Spleen (tissue), 11 donors: Measurements from ENCODE around the gene ZFHX2. TPM values are rescaled to one million over a fixed set of nuclear protein-coding genes. Genes with fewer than 3 reads are reported as not detected.
A peak's percentile ranks its signal among the peaks of the same experiment; 100 is the strongest.

ENCODE experiments used
- DNase-seq: peaks from one replicate; pipeline ENCODE4 v3.0.0-alpha.2; 2020
- H3K27ac ChIP-seq, 8 donors: fragments of 200-600 bp; sonication (generic) in 7 of 8; 1 replicate in 4 of 8; 2 replicates in 4 of 8; pipeline versions ENCODE4 v1.5.0 to v1.8.0; 2016 to 2021; ENCODE audit warnings: inconsistent platforms in 4 of 8, mild to moderate bottlenecking in 4 of 8, moderate library complexity in 1 of 8
- H3K27me3 ChIP-seq, 7 donors: fragments of 200-600 bp; sonication (generic) in 6 of 7; replicated peaks in 1 of 7; 1 replicate in 4 of 7; 2 replicates in 3 of 7; pipeline versions ENCODE4 v1.5.0 to v1.8.0; 2016 to 2021; ENCODE audit warnings: inconsistent platforms in 3 of 7, mild to moderate bottlenecking in 1 of 7
- H3K36me3 ChIP-seq, 6 donors: fragments of 200-600 bp; sonication (generic) in 5 of 6; 1 replicate in 4 of 6; 2 replicates in 2 of 6; pipeline versions ENCODE4 v1.5.0 to v1.8.0; 2016 to 2021; ENCODE audit warnings: inconsistent platforms in 2 of 6
- H3K4me1 ChIP-seq, 6 donors: fragments of 200-600 bp; sonication (generic) in 5 of 6; 1 replicate in 3 of 6; 2 replicates in 3 of 6; pipeline versions ENCODE4 v1.5.0 to v1.8.0; 2016 to 2021; ENCODE audit warnings: inconsistent platforms in 3 of 6
- H3K4me3 ChIP-seq, 8 donors: fragments of 200-600 bp; sonication (generic) in 7 of 8; 1 replicate in 4 of 8; 2 replicates in 4 of 8; pipeline versions ENCODE4 v1.5.0 to v1.8.0; 2016 to 2021; ENCODE audit warnings: inconsistent platforms in 4 of 8, mild to moderate bottlenecking in 4 of 8, moderate library complexity in 2 of 8
- H3K9me3 ChIP-seq, 8 donors: fragments of 200-600 bp; sonication (generic) in 7 of 8; 1 replicate in 4 of 8; 2 replicates in 4 of 8; pipeline versions ENCODE4 v1.5.0 to v1.8.0; 2016 to 2021; ENCODE audit warnings: inconsistent platforms in 4 of 8
- POLR2A ChIP-seq, 3 donors: fragments of 450-650 bp; IDR thresholded peaks; one replicate each; pipeline ENCODE4 v1.5.1; 2017; ENCODE audit warnings: antibody characterized with exemption in 3 of 3, mild to moderate bottlenecking in 1 of 3
- POLR2AphosphoS5 ChIP-seq, 3 donors: sonication (generic); formaldehyde crosslinking; IDR thresholded peaks; one replicate each; pipeline ENCODE4 v1.5.1; 2017; ENCODE audit warnings: antibody characterized with exemption in 3 of 3
- WGBS, 5 donors: extraction: QIAGEN DNeasy Blood & Tissue Kit in 3 of 5; methylation state at CpG; one replicate each; pipeline versions ENCODE4 v1.1.5 to v1.1.7; 2013 to 2018; 5-methylcytosine and 5-hydroxymethylcytosine counted together
- intact Hi-C: fragments of 100-400 bp; cut with DNase I; formaldehyde crosslinking; loops from one replicate; pipeline ENCODE4 v1.15.0; 2023; ENCODE audit warnings: low total_unique reads
- polyA plus RNA-seq, 3 donors: library from polyadenylated mRNA; stranded (reverse); fragments of 200-250 nt; gene quantifications; one replicate each; pipeline ENCODE4 v1.2.1, GENCODE V29; 2013
- total RNA-seq, 7 donors: library from RNA; depleted of rRNA in 3 of 7; stranded (reverse); fragments of >200 nt in 3 of 7; fragmentation: NEBNext Ultra II Directional in 4 of 7; extraction: Animal tissue kit (Norgen Biotek cat#: 25700) in 4 of 7; gene quantifications; one replicate each; pipeline versions ENCODE4 v1.1.0 to v1.2.1, GENCODE V29; 2016 to 2021
- TF ChIP-seq, protein P1 (sequence below), 11 experiments: fragments of 200-600 bp in 7 of 11; fragments of 450-650 bp in 4 of 11; sonication (generic) in 4 of 11; IDR thresholded peaks in 8 of 11; conservative IDR thresholded peaks in 3 of 11; 1 replicate in 7 of 11; 2 replicates in 4 of 11; pipeline versions ENCODE4 v1.4.0 to v1.8.0; 2016 to 2021; ENCODE audit warnings: antibody characterized with exemption in 11 of 11, inconsistent platforms in 4 of 11, mild to moderate bottlenecking in 1 of 11
- donor health status: healthy with polysubstance abuse.
- donor health status: DM: no; HTN: no; CAD: no; lungs with moderate emphysema.
- donor health status: DM: no; HTN: no; CAD: no.
- donor health status: Bipolar disorder and iron deficiency.
- donor health status: healthy.
- donor health status: DM: no; HTN: no; CAD: no.
- donor health status: DM: yes; HTN: yes; CAD: no.

ZFHX2 gene
- total and polyA plus RNA-seq, 10 donors: 0.09 to 2.9 (median 1.0) TPM

DNA sequence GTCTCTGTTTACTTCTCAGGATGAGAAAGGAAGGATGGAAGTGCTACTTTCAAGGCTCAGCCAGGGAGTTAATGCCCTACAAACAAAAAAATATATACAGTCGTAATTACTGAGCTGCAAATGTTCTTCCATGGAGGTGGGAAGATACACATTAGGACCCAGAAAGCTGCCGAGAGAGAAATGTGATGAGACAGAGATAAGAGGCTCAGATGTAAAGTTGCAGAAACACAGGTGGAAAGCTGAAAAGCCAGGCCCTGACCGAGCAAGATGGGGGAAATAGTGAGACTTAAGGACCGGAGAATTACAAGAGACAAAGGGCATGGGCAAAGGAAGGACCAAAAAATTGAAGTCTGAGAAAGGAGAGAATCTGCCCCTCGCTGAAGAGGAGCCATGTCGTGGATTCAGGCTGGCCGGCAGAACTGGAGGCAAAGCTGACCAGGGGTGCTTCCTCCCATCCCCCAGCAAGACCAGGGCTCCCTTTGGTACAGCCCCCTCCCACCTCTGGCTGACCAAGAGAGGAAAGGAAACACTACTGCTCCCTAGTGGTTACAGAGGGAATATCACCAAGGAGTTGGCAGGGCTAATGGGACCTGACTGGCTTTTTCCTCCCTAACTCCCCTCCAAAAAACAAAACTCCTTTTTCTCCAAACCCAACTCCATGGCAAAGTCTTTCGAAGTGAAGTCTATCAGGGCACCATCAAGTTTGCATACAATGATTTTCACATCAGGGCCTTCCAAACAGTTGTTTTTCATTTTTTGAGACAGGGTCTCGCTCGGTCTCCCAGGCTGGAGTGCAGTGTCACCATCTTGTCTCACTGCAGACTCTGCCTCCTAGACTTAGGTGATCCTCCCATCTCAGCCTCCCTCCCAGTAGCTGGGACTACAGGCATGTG, 12.1 kb downstream of the ZFHX2 start:
- WGBS, 5 donors: 44 to 54% (median 47%) methylated on average over 10 of the region's 10 CpGs
- Histone ChIP-seq H3K9me3 (no peaks in the 10 kb centered on the region), H3K4me3 (no peak overlapping the region), H3K27ac (no peak overlapping the region), H3K4me1 (peaks cover 0 to 12% (median 2%) of the 10 kb centered on the region in 6 donors), H3K27me3 (no peaks in the 10 kb centered on the region), H3K36me3 (peaks cover 0 to 5% (median 0%) of the 10 kb centered on the region in 6 donors)
- peak; percentile 64 for DNase-seq
- intact Hi-C loops: no loop called here
- TF ChIP-seq POLR2AphosphoS5 (IDR thresholded peaks at IDR 0.05): no peak
- TF ChIP-seq, protein P1, sequence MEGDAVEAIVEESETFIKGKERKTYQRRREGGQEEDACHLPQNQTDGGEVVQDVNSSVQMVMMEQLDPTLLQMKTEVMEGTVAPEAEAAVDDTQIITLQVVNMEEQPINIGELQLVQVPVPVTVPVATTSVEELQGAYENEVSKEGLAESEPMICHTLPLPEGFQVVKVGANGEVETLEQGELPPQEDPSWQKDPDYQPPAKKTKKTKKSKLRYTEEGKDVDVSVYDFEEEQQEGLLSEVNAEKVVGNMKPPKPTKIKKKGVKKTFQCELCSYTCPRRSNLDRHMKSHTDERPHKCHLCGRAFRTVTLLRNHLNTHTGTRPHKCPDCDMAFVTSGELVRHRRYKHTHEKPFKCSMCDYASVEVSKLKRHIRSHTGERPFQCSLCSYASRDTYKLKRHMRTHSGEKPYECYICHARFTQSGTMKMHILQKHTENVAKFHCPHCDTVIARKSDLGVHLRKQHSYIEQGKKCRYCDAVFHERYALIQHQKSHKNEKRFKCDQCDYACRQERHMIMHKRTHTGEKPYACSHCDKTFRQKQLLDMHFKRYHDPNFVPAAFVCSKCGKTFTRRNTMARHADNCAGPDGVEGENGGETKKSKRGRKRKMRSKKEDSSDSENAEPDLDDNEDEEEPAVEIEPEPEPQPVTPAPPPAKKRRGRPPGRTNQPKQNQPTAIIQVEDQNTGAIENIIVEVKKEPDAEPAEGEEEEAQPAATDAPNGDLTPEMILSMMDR (IDR thresholded peaks at IDR 0.05 in 8 of 11, conservative IDR thresholded peaks at IDR 0.05 in 3 of 11): peak; percentile 48 to 84 (median 75)
- TF ChIP-seq POLR2A (IDR thresholded peaks at IDR 0.05): no peak

DNA sequence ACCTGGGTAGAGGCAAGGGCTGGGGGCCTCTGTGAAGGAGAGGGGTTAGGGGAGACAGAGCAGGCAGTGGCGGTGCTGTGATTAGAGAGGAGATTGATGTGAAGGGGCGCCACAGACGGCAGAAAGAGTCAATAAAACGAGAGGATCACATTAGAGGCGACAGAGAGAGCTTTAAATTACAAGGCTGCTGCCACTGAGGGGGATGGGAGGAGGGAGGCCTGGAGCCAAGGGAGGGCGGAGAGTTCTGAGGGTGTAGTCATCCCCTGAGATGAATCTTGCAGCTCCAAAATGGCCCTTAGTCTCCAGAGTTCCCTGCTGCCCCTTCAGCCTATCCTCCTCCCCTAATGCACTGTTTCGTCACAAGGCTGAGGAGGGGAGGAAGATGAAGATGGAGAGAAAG, 12.8 kb downstream of the ZFHX2 start:
- no peaks in the 10 kb centered on the region for H3K9me3 ChIP-seq
- H3K27ac ChIP-seq: peak overlapping the region in 1 of 8 donors; percentile 30
- no peaks in the 10 kb centered on the region for H3K27me3 ChIP-seq
- H3K36me3 ChIP-seq: peaks cover 0 to 12% (median 0%) of the 10 kb centered on the region in 6 donors
- WGBS, 5 donors: 55 to 82% (median 62%) methylated on average over 7 of the region's 7 CpGs
- TF ChIP-seq POLR2AphosphoS5 (IDR thresholded peaks at IDR 0.05) (no peak), POLR2A (IDR thresholded peaks at IDR 0.05) (no peak)
- TF ChIP-seq, protein P1 (IDR thresholded peaks at IDR 0.05 in 8 of 11, conservative IDR thresholded peaks at IDR 0.05 in 3 of 11): no peak
- intact Hi-C loops: no loop called here
- H3K4me1 ChIP-seq: peaks cover 0 to 10% (median 1%) of the 10 kb centered on the region in 6 donors
- H3K4me3 ChIP-seq: no peak overlapping the region
- DNase-seq: peak; percentile 59

DNA sequence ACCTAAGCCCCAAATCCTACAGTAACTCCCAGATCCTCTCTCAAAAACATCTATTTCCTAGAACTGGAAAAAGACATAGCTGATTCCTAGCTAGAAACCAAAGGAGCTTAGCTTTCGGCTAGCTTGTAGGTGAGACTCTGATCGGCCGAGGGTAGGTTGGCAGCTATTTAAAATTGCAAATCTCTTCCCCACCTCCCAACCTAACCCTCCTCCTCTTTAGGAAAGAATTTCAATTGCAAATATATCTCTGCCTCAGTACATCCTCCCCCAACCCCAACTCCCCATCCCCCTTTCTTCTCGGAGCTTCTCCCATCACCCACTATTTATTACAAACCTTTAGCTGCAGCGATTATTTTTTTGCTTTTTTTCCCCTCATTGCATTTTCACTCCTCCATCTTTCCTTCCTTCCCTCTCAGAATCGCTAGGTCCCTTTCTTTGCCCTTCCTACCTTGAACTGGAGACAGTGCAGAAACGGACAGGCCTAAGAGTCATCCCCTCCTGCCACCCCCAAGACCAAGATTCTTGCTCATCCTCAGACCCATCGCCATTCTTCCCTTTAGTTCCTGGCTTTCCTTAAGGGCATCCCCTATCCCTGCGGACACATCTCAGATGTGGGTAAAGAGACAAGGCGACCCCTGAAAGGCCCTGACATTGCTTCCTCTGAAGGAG, 13.4 kb downstream of the ZFHX2 start:
- H3K27ac ChIP-seq: peak overlapping the region in 1 of 8 donors; percentile 30
- H3K27me3 ChIP-seq: no peaks in the 10 kb centered on the region
- no peaks in the 10 kb centered on the region for H3K9me3 ChIP-seq
- TF ChIP-seq POLR2A (IDR thresholded peaks at IDR 0.05) (no peak), POLR2AphosphoS5 (IDR thresholded peaks at IDR 0.05) (no peak)
- TF ChIP-seq, protein P1 (IDR thresholded peaks at IDR 0.05 in 8 of 11, conservative IDR thresholded peaks at IDR 0.05 in 3 of 11): no peak
- DNase-seq: no peak
- no peak overlapping the region for H3K4me3 ChIP-seq
- intact Hi-C loops: no loop called here
- H3K36me3 ChIP-seq: peaks cover 0 to 17% (median 0%) of the 10 kb centered on the region in 6 donors
- peaks cover 0 to 10% (median 1%) of the 10 kb centered on the region in 6 donors for H3K4me1 ChIP-seq
- 70 to 86% (median 79%) methylated on average over 10 of the region's 10 CpGs for WGBS, 5 donors
